Endothelial cell of umbilical vein (primary cell): Measurements from ENCODE around the gene RBSN. TPM values are rescaled to one million over a fixed set of nuclear protein-coding genes. Genes with fewer than 3 reads are reported as not detected.

ENCODE experiments used
- BruUV-seq: library from RNA; stranded (reverse); fragments of 400-500 nt; replicated peaks from 2 replicates; lab custom pipeline; 2021; lab: Mats Ljungman, UMichigan
- CTCF ChIA-PET: fragments of 300-600, 350-600 bp; sonication (Branson Sonifier 250); formaldehyde crosslinking; loops from one replicate; lab custom pipeline; 2021; ENCODE audit warnings: antibody characterized with exemption, inconsistent platforms; lab: Charles Lee
- POLR2A ChIA-PET: fragments of 300-600, 350-600 bp; sonication (Branson Sonifier 250); formaldehyde crosslinking; loops from one replicate; lab custom pipeline; 2021; ENCODE audit warnings: antibody characterized with exemption, inconsistent platforms; lab: Charles Lee
- DNase-seq: peaks from one replicate; pipeline ENCODE4 v3.0.0-alpha.2; 2011; ENCODE audit warnings: low read depth, low spot score
- FAIRE-seq: peaks from 2 replicates; lab custom pipeline; 2011; peaks lifted over from hg19 to GRCh38; lab: Jason Lieb, UNC
- H2AFZ ChIP-seq: 2 replicates; pipeline ENCODE4 v1.6.0; 2012; ENCODE audit warnings: low read depth, low read length, control low read depth, inconsistent platforms
- H3K27ac ChIP-seq: 2 replicates; pipeline ENCODE4 v1.5.1; 2011; ENCODE audit warnings: low read depth, mild to moderate bottlenecking, control low read depth, low read length, moderate library complexity; ENCODE audit not compliant: insufficient read depth
- H3K27me3 ChIP-seq, 2 experiments: 2 replicates each; pipeline versions ENCODE4 v1.6.0 to v1.6.1; 2011; ENCODE audit warnings: low read length in 2 of 2, mixed read lengths in 1 of 2; ENCODE audit not compliant: control insufficient read depth in 2 of 2, insufficient read depth in 2 of 2
- H3K36me3 ChIP-seq, 2 experiments: 2 replicates in 1 of 2; 3 replicates in 1 of 2; pipeline ENCODE4 v1.5.1; 2011; ENCODE audit warnings: low read length in 2 of 2, mild to moderate bottlenecking in 1 of 2, moderate library complexity in 1 of 2; ENCODE audit not compliant: control insufficient read depth in 2 of 2, insufficient read depth in 2 of 2; ENCODE audit errors: extremely low read depth in 1 of 2
- H3K4me1 ChIP-seq: 3 replicates; pipeline ENCODE4 v1.5.1; 2011; ENCODE audit warnings: mild to moderate bottlenecking, low read length; ENCODE audit not compliant: control insufficient read depth, insufficient read depth; ENCODE audit errors: extremely low read depth
- H3K4me2 ChIP-seq: 2 replicates; pipeline ENCODE4 v1.6.1; 2011; ENCODE audit warnings: low read length, control low read depth, mixed read lengths; ENCODE audit not compliant: insufficient read depth
- H3K4me3 ChIP-seq, 3 experiments: fragments of 200-600 bp in 1 of 3; sonication (generic), shearing (Covaris generic) in 1 of 3; replicated peaks in 1 of 3; 2 replicates each; pipeline ENCODE4 v1.5.1; 2011 to 2016; ENCODE audit warnings: control low read depth in 3 of 3, low read length in 3 of 3, mild to moderate bottlenecking in 2 of 3, inconsistent platforms in 1 of 3, low read depth in 1 of 3, moderate library complexity in 1 of 3; ENCODE audit not compliant: insufficient read depth in 1 of 3
- H3K79me2 ChIP-seq: 2 replicates; pipeline ENCODE4 v1.6.0; 2012; ENCODE audit warnings: low read length, inconsistent platforms; ENCODE audit not compliant: control insufficient read depth, insufficient read depth
- H3K9ac ChIP-seq: replicated peaks from 2 replicates; pipeline ENCODE3; 2011; ENCODE audit warnings: low read length, control low read depth; ENCODE audit not compliant: insufficient read depth; ENCODE audit errors: extremely low read depth
- H3K9me1 ChIP-seq: replicated peaks from 3 replicates; pipeline ENCODE4 v1.6.0; 2011; ENCODE audit warnings: mild to moderate bottlenecking, low read length; ENCODE audit not compliant: control insufficient read depth, insufficient read depth; ENCODE audit errors: extremely low read depth
- H3K9me3 ChIP-seq: replicated peaks from 2 replicates; pipeline ENCODE4 v1.5.1; 2012; ENCODE audit warnings: low read length, inconsistent platforms; ENCODE audit not compliant: control insufficient read depth, insufficient read depth
- H4K20me1 ChIP-seq: replicated peaks from 2 replicates; pipeline ENCODE3; 2011; ENCODE audit warnings: mild to moderate bottlenecking, low read length; ENCODE audit not compliant: control insufficient read depth, insufficient read depth; ENCODE audit errors: extremely low read depth
- EZH2 ChIP-seq: IDR thresholded peaks from 2 replicates; pipeline ENCODE4 v1.6.1; 2012; ENCODE audit warnings: borderline replicate concordance, low read depth, mild to moderate bottlenecking, moderate library complexity, low read length, inconsistent platforms; ENCODE audit not compliant: severe bottlenecking
- FOS ChIP-seq: IDR thresholded peaks from 2 replicates; pipeline ENCODE4 v1.6.1; 2011; ENCODE audit warnings: mild to moderate bottlenecking, low read length, moderate library complexity, borderline replicate concordance; ENCODE audit not compliant: insufficient read depth
- GATA2 ChIP-seq: IDR thresholded peaks from 2 replicates; pipeline ENCODE4 v1.7.0; 2011; ENCODE audit warnings: low read depth, mild to moderate bottlenecking, moderate library complexity, mixed read lengths, low read length; ENCODE audit not compliant: insufficient read length, insufficient read depth
- JUN ChIP-seq: IDR thresholded peaks from 2 replicates; pipeline ENCODE4 v1.6.1; 2011; ENCODE audit warnings: borderline replicate concordance, low read depth; ENCODE audit not compliant: insufficient read length, insufficient read depth
- MYC ChIP-seq: IDR thresholded peaks from one replicate; pipeline ENCODE4 v1.6.1; 2011; ENCODE audit warnings: mild to moderate bottlenecking, low read depth, low read length
- POLR2A ChIP-seq: IDR thresholded peaks from 2 replicates; pipeline ENCODE4 v1.6.1; 2012; ENCODE audit warnings: low read depth, mild to moderate bottlenecking, control low read depth, low read length
- POLR2AphosphoS5 ChIP-seq: IDR thresholded peaks from 2 replicates; pipeline ENCODE4 v1.6.1; 2012; ENCODE audit warnings: low read depth, mild to moderate bottlenecking, control low read depth, low read length, moderate library complexity; ENCODE audit not compliant: insufficient read depth
- dilution Hi-C: fragments of 300-500 bp; cut with MboI; formaldehyde crosslinking; loops from one replicate; pipeline ENCODE4 v1.15.0; 2019; ENCODE audit warnings: low sequenced_read_pairs; ENCODE audit not compliant: extremely low pct_ligation_motif_present
- intact Hi-C: fragments of 100-400 bp; cut with micrococcal nuclease; formaldehyde crosslinking; loops from one replicate; pipeline ENCODE4 v1.10.0; 2022
- polyA plus RNA-seq, 4 experiments: library from polyadenylated mRNA; depleted of rRNA in 3 of 4; stranded (reverse) in 3 of 4; unstranded in 1 of 4; fragments of >200 nt; gene quantifications; 2 replicates each; pipeline versions ENCODE4 v1.2.1 to v1.2.3, GENCODE V29; 2011 to 2012; ENCODE audit warnings: missing spikeins in 1 of 4
- total RNA-seq: library from RNA; stranded (reverse); gene quantifications from 2 replicates; pipeline ENCODE4 v1.2.3, GENCODE V29; 2021
- TF ChIP-seq, protein P1 (sequence below), 2 donors: IDR thresholded peaks; 1 replicate in 1 of 2; 2 replicates in 1 of 2; pipeline ENCODE4 v1.5.1; 2011; ENCODE audit warnings: low read length in 2 of 2, mild to moderate bottlenecking in 2 of 2, moderate library complexity in 2 of 2, control low read depth in 1 of 2, inconsistent platforms in 1 of 2, low read depth in 1 of 2; ENCODE audit not compliant: insufficient read depth in 1 of 2; ENCODE audit errors: extremely low read depth in 1 of 2
- TF ChIP-seq, protein P2 (sequence below): IDR thresholded peaks from 2 replicates; pipeline ENCODE4 v1.6.1; 2011; ENCODE audit not compliant: insufficient read depth, insufficient read length

The RBSN gene
- total and polyA plus RNA-seq, 2 donors (not counting 3 experiments of a cell fraction or from before 2014, with no cell fraction given) = 6.7 to 23.6 TPM

DNA sequence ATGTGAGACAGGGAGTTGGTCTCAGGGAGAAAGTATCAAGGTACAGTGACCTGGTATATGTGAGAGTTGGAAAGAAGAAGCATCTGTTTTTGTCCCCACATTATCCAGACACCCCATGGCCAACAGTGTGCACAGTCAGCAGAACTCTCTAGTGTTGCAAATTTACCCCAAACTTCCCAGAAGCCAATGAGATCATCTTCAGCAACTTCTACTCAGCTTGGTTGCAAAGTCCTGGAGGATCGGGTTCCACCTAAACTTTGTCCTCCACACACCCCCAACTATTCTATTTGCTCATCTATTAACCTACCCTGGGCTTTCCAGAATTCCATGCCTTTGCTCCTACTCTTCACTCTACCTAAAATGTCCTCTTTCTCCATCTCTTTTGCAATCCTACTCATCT is 15.7 kb downstream of the RBSN start:
- dilution Hi-C loops = no loop called here

More for the DNA sequence above, 15.7 kb downstream of the RBSN start:
- Histone ChIP-seq H3K79me2 (no peaks in the 10 kb centered on the region), H3K27me3 (no peaks in the 10 kb centered on the region), H4K20me1 (no peaks in the 10 kb centered on the region), H3K4me2 (no peak overlapping the region), H3K9me3 (no peaks in the 10 kb centered on the region), H3K9me1 (no peaks in the 10 kb centered on the region), H2AFZ (no peak overlapping the region), H3K36me3 (peaks cover 15 to 31% of the 10 kb centered on the region in 2 experiments), H3K4me1 (no peaks in the 10 kb centered on the region), H3K4me3 (no peak overlapping the region), H3K9ac (no peak overlapping the region), H3K27ac (no peak overlapping the region)
- DNase-seq = no peak
- BruUV-seq = no TSS peak
- ChIA-PET CTCF (no interaction called here), POLR2A (no interaction called here)
- TF ChIP-seq EZH2 (no peak), GATA2 (no peak), MYC (no peak), FOS (no peak), POLR2AphosphoS5 (no peak), JUN (no peak), POLR2A (no peak)
- TF ChIP-seq, protein P1, sequence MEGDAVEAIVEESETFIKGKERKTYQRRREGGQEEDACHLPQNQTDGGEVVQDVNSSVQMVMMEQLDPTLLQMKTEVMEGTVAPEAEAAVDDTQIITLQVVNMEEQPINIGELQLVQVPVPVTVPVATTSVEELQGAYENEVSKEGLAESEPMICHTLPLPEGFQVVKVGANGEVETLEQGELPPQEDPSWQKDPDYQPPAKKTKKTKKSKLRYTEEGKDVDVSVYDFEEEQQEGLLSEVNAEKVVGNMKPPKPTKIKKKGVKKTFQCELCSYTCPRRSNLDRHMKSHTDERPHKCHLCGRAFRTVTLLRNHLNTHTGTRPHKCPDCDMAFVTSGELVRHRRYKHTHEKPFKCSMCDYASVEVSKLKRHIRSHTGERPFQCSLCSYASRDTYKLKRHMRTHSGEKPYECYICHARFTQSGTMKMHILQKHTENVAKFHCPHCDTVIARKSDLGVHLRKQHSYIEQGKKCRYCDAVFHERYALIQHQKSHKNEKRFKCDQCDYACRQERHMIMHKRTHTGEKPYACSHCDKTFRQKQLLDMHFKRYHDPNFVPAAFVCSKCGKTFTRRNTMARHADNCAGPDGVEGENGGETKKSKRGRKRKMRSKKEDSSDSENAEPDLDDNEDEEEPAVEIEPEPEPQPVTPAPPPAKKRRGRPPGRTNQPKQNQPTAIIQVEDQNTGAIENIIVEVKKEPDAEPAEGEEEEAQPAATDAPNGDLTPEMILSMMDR (IDR thresholded peaks at IDR 0.05; ENCODE audit: extremely low read depth in 1 of 2, insufficient read depth in 1 of 2, low read depth in 1 of 2, low read length in 2 of 2) = no peak
- TF ChIP-seq, protein P2, sequence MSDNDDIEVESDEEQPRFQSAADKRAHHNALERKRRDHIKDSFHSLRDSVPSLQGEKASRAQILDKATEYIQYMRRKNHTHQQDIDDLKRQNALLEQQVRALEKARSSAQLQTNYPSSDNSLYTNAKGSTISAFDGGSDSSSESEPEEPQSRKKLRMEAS = no peak
- intact Hi-C loops = no loop called here
- no peak for FAIRE-seq
